Gastrocnemius medialis (tissue), 4 donors: ENCODE measurements around the gene HIVEP3.

Source experiments
- CTCF ChIP-seq, 5 experiments: fragments of 450-650 bp in 3 of 5; fragments of 200-600 bp in 2 of 5; sonication (generic) in 2 of 5; IDR thresholded peaks in 4 of 5; conservative IDR thresholded peaks in 1 of 5; 1 replicate in 4 of 5; 2 replicates in 1 of 5; pipeline ENCODE4 v1.5.1; 2016 to 2019; ENCODE audit warnings: antibody characterized with exemption in 5 of 5, mild to moderate bottlenecking in 3 of 5, moderate library complexity in 3 of 5
- POLR2A ChIP-seq, 2 donors: fragments of 450-650 bp; IDR thresholded peaks; one replicate each; pipeline ENCODE4 v1.6.1; 2017; ENCODE audit warnings: antibody characterized with exemption in 2 of 2, mild to moderate bottlenecking in 2 of 2, moderate library complexity in 2 of 2

GRCh38 chr1:41526956-41527561, 391.7 kb downstream of the HIVEP3 start:
- TF ChIP-seq CTCF (IDR thresholded peaks at IDR 0.05 in 4 of 5, conservative IDR thresholded peaks at IDR 0.05 in 1 of 5) (no peak), POLR2A (IDR thresholded peaks at IDR 0.05) (no peak)
